ENCODE measurements around the gene CADM2.
"Not testable (repeated sequence)": the region's sequence is repeated elsewhere in the genome, so short reads cannot be mapped to it uniquely, and the experiment has no call there.

The CADM2 gene

GRCh38 chr3:85081191-85081906 is 122.6 kb downstream of the CADM2 start:
- no peak for DNase-seq

DNA sequence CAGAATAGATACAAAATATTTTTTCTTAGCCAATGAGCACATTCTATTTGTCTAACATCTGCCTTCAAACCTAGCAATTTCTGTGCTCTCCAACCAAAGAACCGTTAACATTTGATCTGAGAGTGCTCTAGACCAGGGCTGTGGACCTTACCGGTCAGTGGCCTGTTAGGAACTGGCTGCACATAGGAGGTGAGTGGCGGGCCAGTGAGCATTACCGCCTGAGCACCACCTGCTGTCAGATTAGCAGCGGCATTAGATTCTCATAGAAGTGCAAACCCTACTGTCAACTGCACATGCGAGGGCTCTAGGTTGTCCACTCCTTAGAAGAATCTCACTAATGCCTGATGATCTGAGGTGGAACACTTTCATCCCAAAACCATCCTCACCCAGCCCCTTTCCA is 131.7 kb downstream of the CADM2 start:
- no peak for DNase-seq

DNA sequence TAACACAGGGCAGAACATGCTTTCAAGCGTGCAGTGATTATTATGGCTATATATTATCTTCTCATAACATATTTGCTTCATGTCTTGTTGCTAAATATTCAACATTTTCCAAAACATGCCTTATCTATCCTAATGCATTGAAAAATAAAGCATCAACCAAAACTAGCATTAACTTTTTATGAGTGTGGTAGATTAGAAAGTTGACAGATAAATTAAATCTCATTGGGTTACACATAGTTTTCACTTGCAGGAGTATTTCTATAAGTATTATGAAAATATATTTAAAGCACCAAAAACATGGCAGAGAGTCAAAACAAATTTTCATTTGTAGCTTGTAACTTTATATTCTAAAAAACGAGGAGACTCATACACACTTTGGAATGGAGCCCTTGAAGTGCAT is 141.5 kb downstream of the CADM2 start:
- DNase-seq, result no peak

DNA sequence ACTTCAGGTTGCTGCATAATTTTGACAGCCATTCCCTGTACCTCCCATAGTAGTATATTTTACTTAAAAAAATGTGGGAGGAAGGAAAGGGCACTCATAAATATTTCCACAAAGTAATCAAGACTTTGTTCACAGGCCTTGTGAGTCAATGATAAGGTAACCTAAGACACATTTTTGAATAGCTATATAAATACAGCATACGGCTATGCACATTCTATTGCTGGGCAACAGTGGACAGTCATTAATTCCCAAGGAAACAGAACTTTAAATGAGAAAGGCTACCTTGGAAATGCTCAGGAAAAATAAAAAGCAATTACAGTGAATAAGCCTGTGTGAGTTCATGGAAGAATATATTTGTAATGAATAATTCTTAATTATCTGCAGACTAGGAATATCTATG is 144.0 kb downstream of the CADM2 start:
- DNase-seq, result no peak

- no peak for DNase-seq
Observed at GRCh38 chr3:85110393-85110792, 151.6 kb downstream of the CADM2 start.

GRCh38 chr3:85120879-85121278 is 162.1 kb downstream of the CADM2 start:
- DNase-seq, result no peak

- DNase-seq, result not testable (repeated sequence)
Observed at GRCh38 chr3:85132864-85133263, 174.1 kb downstream of the CADM2 start.

DNA sequence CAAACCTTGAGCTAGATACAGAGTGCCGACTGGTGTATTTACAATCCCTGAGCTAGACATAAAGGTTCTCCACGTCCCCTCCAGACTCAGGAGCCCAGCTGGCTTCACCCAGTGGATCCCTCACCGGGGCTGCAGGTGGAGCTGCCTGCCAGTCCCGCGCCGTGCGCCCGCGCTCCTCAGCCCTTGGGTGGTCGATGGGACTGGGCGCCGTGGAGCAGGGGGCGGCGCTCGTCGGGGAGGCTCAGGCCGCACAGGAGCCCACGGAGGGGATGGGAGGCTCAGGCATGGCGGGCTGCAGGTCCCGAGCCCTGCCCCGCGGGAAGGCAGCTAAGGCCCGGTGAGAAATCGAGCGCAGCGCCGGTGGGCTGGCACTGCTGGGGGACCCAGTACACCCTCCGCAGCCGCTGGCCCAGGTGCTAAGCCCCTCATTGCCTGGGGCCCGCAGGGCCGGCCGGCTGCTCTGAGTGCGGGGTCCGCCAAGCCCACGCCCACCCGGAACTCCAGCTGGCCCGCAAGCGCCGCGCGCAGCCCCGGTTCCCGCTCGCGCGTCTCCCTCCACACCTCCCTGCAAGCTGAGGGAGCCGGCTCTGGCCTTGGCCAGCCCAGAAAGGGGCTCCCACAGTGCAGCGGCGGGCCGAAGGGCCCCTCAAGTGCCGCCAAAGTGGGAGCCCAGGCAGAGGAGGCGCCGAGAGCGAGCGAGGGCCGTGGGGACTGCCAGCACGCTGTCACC is 175.1 kb downstream of the CADM2 start:
- DNase-seq, result not testable (repeated sequence)

- no peak for DNase-seq
Observed at GRCh38 chr3:85142626-85143025, 183.8 kb downstream of the CADM2 start.

GRCh38 chr3:85148036-85148435 is 189.2 kb downstream of the CADM2 start:
- no peak for DNase-seq

DNA sequence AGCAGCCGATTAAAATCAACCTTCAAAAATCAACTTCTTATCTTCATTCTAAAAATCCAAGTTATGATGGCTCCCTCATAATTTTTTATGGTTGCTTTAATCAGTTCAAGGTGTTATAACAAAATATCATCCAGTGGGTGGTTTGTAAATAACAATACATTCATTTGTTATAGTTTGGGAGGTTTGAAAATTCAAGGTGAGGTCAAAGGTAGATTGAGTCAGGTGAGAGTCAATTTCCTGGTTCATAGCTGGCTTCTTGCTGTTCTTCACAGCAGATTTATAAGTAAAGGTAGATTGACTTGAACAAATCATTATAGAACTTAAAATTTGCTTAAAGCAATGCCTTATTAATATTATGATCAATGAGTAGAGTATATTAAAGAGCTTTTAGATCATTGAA is 192.8 kb downstream of the CADM2 start:
- DNase-seq, result no peak

DNA sequence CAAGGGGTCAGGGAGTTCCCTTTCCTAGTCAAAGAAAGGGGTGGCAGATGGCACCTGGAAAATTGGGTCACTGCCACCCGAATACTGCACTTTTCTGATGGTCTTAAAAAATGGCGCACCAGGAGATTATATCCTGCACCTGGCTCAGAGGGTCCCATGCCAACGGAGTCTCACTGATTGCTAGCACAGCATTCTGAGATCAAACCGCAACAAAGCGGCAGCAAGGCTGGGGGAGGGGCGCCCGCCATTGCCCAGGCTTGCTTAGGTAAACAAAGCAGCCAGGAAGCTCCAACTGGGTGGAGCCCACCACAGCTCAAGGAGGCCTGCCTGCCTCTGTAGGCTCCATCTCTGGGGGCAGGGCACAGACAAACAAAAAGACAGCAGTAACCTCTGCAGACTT is 194.5 kb downstream of the CADM2 start:
- DNase-seq, result not testable (repeated sequence)

DNA sequence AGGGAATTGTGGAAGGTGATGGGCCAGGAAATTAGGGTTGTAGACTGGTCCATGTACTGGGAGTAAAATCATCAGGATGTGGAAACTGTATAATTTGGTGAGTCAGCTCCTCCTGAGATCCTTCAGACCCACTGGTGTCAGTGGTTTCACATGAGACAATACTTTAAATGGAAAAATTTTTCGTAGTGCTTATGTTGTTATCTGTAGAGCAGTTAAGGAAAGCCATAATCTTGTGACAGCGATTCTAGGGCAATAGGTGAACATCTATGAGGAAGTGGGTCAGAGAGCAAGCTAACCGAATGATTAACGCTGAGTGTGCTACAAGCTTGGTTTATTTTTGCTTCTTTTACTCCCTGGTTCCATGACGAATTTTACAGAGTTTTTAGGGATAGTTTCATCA is 200.6 kb downstream of the CADM2 start:
- DNase-seq, result no peak

GRCh38 chr3:85161544-85161943 is 202.8 kb downstream of the CADM2 start:
- DNase-seq, result no peak

- DNase-seq, result no peak
Observed at GRCh38 chr3:85162905-85163304, 204.1 kb downstream of the CADM2 start.

GRCh38 chr3:85164436-85164835 is 205.6 kb downstream of the CADM2 start:
- no peak for DNase-seq

GRCh38 chr3:85167576-85167975 is 208.8 kb downstream of the CADM2 start:
- no peak for DNase-seq

DNA sequence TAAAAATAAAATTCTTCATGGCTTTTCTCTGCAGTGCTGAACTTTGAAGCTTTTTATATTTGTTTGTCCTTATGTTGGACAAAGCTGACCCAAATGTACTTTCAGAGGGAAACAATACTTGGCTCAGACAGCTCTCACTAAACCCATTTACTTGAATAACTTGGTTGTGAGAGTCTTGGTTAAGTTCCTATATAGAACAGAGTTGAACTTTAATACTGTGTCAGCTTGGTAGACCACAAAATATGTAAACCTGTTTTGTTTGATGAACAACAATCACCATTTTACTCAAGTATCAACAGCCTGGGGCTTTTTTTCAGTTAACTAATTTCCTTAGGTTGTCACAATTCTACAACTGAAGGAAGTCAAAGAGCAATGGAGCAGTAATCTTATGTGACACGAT is 211.9 kb downstream of the CADM2 start:
- no peak for DNase-seq

DNA sequence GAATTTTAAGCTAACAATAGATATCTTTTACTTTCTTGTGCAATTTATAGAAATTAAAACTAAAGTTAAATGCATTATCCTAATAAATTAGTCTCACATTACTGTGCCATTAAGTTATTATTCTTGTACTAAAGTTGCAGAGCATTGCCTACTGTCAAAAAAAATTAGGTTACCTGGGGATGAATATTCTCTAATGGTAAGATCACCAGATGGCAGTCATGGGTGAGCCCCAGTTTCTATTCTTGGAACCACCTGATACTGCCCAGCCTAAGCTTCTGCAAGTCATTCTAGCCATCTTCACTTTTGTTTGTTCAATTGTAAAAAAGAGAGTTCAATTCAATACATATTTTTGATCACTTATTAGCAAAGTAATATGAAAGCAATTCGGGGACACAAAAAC is 213.2 kb downstream of the CADM2 start:
- DNase-seq, result no peak

DNA sequence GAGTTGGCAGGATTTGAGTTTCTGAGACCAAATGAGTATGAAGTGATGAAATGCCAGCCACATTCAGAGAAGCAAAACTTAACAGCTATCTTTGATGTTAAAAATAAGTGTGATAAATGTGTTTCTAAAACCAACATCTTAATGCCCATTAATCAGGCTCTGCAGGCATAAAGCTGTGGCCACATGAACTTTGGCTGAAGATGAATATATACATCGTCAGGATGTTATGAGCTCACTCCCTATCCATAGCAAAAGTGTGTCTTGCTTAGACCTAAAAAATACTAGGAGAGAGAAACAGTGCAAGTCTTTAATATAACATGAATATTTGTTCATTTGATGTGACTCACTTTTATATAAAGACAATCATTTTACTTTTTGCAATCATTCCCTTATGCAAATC is 218.0 kb downstream of the CADM2 start:
- DNase-seq, result no peak

- no peak for DNase-seq
Observed at GRCh38 chr3:85182975-85183752, 224.4 kb downstream of the CADM2 start.

DNA sequence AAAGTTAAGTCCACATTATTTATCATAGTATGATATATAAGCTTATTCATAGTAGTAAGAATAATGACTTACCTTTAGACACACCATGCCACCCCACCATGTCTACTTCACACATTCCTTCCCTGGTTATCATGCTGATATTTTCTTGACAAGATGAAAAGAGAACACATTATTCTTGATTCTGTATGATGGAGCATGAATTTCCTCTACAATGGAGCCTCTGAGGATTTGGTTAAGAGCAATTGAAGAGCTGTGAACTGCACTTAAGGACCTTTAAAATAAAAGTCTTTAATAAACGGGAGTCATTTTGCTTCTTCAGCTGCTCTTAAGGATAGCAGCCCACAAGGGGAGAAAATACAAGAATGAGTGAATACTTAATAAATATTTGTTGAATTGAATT is 226.7 kb downstream of the CADM2 start:
- no peak for DNase-seq

DNA sequence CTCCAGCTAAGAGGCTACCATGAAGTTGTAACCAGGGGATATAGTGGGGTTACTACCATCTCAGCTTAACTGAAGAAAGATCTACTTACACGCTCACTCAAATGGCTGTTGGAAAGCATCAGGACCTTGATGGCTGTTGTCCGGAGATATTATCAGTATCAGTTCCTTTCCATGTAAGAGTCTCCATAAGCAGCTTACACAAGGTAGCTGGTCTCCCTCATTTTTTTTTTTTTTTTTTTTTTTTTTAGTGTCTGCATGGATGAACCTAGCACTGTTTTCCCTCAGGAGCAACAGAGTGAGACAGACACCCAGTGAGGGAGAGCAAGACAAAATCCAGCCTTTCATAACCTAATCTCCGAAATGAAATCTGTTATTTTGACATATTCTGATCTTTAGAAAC is 230.9 kb downstream of the CADM2 start:
- no peak for DNase-seq

DNA sequence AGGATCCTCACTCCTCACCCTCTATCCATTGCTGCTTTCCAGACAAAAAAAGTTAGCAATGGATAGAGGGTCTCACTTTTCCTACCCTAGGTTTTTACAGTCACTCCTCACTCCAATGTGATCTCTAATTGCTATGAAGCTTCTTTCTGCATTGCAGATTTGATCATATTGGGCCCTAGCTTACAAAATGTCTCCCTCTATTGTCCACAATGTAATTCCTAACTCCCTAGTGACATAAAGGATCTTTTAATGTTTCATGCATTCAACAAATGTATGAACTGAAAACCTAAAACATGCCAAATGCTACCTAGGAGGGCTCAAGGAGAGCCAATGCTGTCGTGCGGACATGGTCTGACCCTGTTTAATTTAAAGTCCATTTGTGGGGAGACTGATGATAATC is 234.8 kb downstream of the CADM2 start:
- DNase-seq, result no peak

Measured in T-helper 9 cell (primary cell).